NK-92 (cell line): Measurements from ENCODE around the gene SLC13A5.
"Not testable (repeated sequence)": the region's sequence is repeated elsewhere in the genome, so short reads cannot be mapped to it uniquely, and the experiment has no call there.

Experiments used
- DNase-seq: peaks from one replicate; lab custom pipeline; 2025; ENCODE audit not compliant: unreplicated experiment; lab: John Stamatoyannopoulos, UW

SLC13A5 gene

DNA sequence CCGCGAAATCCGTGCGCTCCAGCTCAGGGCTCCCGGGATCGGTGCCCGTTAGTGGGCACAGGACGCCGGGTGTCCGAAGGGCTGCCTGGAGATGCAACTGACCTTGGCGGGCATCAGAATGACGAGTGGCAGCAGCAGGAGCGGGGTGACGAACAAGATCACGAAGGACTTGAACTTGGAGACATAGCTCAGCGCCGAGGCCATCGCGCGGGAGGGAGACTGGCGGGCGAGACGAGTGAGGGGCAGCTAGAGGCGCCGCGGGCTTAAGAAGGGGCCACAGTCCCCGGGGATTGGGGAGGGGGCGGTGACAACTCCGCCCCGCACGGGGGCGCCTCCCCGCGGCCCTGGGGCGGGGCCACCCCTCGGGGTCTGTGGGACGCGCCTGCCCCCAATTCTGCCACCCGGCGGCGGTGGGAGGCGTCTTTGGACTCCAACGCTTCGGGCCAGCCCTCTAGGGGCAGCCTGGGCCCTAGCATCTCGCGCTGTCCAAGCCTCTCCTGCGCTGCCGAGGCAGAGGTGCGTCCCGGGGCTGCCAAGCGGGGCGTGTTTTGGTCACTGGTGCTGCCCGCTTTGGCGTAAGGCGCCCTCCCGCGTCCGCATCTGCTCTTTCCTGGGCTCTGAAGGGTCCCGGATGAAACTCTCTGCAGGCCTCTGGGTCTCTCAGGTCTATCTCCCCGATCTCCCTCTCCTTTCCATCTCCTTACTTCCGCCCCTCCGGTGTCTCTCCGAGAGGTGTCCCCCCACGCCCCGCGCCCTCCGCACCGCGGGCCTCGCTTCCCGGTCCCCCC is at the start of gene SLC13A5:
TSS of gene SLC13A5 (minus strand) at position 240 of the 788 bp plus-strand sequence. CDS start at position 204, 36 bp downstream.
- no peak for DNase-seq

DNA sequence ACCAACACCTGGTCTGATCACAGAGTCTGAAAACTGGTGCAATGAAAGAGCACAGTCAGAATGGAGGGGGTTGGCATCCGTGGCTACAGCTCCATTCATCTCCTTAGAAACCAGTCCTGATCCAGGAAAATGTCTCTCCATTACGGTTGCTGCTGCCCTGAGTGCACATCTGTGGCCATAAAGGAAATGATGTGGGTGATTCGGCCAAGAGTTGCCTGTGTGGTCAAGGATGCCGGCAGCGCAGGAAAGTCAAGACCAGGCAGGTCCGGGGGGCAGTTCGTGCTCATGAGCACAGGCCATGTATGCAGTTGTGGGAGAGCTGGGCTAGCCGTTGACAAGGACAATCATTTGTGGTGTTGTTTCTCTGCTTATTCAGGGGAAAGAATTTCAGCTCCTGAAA is 48.6 kb upstream of the SLC13A5 start:
- no peak for DNase-seq

DNA sequence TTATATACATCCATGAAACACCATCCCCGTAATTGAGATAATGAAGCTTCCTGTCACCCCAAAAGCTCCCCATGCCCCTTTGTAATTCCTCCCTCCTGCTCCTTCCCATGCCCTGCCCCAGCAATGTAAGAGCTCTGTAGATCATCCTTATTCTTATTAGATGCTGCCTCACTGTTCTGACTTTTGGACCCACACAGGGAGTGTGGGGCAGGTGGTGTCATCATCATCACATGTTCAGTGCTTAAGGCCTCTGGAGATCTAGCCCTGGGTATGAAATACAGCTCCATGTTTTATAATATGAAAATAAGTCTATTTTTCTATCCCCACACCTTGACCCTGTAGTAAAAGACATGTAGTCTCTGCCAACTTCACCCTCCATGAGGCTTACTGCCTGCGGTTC is 44.6 kb upstream of the SLC13A5 start:
- DNase-seq, result no peak

DNA sequence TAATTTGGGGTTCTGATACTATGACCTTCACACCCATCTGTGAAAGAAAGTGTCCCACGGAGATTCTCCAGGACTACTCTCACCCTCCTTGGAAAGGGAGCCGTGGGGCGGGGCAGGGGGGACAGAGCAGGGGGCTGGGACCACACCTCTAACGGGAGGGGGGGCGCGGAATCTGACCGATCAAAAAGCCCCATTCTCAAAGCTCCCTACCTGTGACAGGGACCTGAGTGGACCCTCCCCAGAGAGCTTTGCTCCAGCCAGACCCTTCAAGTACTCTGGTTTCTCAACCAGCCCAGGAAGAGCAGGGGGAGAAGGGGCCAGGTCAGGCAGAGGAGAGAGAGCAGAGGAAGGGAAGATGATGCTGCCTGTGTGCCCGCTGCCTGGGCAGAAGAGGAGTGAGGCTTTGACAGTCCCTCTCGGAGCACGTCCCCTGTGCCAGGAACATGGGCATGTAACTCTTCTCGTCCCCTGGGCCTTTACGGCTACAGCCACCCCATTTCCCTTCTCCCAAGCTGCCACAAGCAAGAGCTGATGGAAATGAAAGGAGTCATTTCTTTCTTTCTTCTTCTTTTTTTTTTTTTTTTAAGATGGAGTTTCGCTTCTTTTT is 43.4 kb upstream of the SLC13A5 start:
- DNase-seq, result no peak

DNA sequence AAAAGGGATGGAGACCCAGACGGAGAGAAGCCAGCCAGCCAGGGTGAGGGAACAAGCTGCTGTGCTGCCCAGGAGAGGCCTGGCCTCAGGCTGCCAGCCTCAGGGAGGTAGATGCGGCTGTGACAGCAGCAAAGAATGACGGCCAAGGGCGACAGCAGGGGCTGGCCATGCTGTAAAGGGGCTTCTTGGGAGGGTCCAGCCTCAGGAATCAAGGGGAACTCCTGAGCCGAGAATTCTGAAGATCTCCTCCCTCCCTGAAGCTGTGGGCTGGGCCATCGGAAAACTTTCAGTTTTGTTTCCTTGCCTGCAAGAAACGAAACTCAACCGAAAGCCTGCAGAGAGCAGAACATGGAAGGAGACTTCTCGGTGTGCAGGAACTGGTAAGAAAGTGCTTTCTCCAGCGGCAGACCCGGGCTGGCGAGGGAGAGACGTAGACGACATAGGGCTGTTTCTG is 42.6 kb upstream of the SLC13A5 start, which contains the start of gene XAF1:
TSS of gene XAF1 (plus strand) at position 316 of the 454 bp plus-strand sequence. CDS start at position 349, 33 bp downstream.
- no peak for DNase-seq

DNA sequence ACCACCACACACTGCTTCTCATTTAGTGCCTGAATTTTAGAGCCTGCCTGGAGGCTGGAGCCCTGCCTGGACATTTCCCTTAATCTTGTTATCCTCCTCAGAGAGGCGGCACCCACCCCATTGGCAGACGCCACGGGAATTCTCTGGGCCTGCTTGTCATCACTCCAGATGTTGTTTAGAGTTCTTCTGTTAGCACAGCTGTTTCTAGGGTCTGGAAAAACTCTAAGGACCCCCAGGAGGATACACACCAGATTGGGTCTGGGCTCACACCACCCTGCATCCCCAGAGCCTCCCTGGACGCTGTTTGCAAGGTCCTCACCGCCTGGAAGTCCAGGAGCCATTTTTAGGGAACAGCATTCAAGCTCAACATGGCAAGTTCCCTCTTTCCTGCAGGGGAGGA is 42.1 kb upstream of the SLC13A5 start:
- DNase-seq, result no peak

DNA sequence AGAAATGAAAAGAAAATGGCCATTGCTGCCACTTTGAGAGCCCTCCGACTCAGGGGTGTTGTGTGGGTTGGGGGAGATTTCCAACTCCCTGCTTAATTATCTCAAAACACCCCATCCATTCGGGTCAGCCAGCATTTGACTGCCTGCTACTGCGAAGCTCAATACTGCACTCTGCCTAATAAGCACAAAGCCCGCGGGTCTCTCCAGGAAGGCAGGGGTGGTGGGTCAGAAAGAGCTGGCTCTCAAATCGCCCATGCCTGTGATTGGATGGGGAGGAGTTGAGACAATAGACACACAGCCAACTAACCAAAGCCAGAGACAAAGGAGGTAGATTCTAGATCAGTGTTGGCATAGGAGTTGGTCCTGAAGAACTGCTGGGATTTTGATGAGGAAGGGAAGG is 40.4 kb upstream of the SLC13A5 start:
- no peak for DNase-seq

DNA sequence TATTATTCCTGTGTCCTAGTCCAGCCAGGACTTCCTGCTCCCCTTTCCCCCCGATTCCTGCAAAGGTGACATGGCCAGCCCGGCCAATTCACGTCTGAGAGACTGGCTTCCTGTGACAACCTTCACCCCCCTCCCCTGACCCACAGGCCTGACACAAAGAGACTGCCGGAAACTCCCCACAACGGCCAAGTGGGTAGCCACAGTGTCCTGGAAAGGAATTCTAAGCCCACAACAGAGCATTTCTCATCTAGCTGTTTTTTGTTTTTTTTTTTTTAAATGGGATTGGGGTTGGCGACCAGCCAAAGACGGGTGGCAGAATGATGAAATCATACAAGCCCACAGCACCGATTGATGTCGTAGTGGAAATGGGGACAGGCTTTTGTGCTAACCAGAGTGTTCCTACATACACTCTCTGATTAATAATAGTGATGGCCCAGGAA is 39.9 kb upstream of the SLC13A5 start:
- DNase-seq, result no peak

DNA sequence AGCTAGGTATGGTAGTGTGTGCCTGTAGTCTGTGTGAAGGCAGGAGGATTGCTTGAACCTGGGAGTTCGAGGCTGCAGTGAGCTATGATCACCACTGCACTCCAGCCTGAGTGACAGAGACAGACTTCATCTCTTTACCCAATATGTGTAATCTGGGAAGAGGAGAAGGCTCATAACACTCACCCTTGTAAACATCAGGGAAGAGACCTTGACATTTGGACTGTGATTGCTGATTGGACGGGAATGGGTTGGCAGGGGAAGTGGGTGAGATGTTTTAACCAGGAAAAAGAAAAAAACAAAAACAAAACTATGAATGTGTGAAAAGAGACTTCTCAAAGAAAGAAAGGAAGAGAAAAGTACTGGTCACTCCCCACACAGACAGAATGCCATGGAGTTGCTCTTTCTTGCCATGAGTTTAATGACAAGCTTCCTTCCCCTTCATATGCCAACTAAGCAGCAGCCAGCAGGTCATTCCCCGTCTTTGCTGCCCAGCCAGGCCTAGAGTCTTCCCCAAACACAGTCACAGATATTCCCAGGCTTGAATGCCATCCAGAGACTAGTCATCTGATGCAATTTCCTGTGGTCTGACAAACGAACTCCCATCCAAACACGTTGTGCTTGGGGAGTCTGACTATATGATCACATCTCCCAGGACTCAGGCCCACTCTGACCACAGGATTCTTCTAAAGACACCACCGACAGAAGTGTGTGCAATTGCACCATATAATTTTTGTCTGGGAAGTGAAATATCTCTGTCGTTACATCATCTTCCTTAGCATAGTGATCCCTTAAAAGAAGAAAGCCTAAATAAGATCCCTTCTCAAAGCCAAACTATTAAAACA is 39.1 kb upstream of the SLC13A5 start:
- DNase-seq, result no peak

DNA sequence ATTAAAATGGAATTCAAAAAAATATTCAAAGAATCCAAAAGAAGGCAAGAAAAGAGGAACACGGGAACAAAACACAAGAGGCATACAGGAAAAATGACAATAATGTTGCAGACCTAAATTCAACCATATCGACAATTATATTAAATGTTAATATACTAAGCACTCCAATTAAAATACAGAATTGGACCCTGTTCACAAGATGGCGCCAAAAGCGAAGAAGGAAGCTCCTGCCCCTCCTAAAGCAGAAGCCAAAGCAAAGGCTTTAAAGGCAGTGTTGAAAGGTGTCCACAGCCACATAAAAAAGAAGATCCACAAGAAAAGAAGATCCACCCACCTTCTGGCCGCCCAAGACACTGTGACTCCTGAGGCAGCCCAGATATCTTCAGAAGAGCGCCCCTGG is 36.4 kb upstream of the SLC13A5 start:
- no peak for DNase-seq

DNA sequence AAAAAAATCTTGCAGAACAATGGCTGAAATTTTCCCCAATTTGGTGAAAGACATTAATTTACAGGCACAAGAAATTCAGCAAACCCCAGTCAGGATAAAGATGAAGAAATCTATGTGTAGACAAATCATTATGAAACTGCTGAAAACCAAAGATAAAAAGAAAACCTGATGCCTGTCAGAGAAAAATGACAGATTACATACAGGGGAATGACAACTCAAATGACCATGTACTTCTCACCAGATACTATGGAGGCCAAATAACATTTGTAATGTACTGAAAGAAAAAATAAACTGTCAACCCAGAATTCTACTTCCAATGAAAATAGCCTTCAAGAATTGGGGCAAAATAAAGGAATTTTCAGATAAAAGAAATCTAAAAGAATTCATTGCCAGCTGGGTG is 35.4 kb upstream of the SLC13A5 start:
- DNase-seq, result no peak

DNA sequence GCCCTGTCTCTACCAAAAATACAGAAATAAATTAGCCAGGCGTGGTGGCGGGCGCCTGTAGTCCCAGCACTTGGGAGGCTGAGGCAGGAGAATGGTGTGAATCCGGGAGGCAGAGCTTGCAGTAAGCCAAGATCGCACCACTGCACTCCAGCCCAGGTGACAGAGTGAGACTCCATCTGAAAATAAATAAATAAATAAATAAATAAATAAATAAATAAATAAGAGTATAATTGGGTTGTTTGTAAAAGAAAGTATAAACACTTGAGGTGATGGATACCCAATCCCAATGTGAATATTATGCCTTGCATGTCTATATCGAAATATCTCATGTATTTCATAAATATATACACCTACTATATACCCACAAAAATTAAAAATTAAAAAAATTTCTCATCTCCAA is 33.5 kb upstream of the SLC13A5 start:
- DNase-seq, result not testable (repeated sequence)

DNA sequence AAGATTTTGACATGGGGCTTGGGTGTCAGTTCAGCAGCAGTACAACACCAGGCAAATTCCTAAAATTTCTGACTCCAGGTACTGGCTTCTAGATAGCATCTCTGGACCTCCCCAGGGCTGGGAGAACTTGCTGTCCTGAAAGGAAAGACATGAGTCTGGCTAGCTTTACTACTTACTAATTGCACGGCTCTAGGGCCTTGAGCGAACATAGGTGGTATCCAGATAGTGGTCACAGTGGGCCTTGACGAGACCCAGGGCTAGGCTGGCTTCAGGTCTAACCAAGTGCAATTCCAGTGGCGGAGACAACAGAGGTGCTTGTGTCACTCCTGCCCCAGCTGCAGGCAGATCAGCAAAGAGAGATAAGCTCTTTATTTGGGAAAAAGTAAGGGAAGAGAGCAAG is 16.4 kb upstream of the SLC13A5 start:
- no peak for DNase-seq

DNA sequence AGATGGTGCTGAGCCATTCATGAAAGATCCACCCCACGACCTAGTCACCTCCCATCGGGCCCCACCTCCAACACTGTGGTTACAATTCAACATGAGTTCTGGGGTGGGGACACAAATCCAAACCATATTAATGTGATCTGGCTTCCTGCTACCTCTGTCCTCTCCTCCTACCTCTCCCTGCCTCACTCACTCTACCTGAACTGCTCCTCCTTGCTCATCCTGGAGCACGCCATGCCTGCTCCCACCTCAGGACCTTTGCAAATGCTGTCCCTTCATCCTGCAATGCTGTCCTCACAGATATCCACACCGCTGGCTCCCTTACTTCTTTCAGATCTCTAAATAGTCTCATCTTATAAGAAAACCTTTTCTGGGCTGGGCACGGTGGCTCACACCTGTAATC is 10.8 kb upstream of the SLC13A5 start:
- no peak for DNase-seq

DNA sequence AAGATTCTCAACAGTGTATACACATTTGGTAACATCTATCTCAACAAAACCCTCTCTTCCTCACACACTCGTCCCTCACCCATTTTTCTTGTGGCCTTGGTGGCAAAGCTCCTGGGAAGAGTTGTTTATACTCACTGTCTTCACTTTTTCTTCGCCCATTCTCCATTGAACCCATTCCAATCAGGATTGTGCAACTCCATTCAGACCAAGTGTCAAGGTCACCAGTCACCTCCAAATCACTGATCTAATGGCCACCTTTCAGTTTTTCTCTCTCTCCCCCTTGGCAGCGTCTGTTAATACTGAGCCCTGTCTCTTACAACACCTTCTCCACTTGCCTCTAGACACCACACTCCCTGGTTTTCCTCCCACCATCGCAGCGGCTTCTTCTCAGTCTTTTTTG is 8.6 kb upstream of the SLC13A5 start:
- no peak for DNase-seq

DNA sequence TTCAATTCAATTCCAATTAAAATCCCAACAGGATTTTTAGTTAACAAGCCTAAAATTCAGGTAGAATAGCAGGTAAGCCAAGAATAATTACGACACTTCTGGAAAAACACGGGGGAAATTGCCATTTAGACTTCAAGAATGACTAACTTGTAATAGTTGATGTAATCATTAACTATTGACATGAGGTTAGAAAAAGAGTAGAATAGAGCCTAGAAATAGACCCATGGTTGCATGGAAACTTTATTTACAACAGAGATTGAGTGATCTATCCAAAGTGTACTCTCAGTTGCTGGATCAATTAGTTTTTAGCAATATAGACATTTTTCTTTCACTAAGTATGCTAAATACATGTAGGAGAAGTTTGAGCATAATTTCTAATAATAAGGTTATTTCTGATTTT is 3.6 kb upstream of the SLC13A5 start:
- no peak for DNase-seq

DNA sequence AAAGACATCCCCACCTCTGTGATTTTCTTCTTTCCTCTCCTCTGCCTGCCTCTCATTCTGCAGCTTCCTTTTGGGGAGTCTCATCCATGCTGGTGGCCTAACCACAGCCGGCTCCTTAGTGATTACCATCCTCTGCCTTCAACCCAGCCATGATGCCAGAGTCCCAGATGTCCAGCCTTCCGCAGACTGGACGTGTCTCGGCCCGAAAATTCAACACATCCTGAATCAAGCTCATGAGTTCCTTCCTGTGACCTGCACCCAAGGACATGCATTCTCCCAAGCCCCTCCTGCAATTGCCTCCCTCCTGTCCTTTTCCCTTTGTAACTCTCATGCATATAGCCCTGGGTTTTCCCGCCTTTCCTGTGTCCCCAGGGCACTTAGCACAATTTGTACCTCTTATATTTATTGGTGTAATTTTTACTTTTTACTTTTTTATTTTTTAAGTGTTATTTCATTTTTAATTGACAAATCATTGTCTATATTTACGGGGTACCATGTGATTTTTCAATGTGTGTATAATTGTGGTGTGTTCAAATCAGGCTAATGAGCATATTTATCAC is 1.2 kb upstream of the SLC13A5 start:
- DNase-seq, result no peak

DNA sequence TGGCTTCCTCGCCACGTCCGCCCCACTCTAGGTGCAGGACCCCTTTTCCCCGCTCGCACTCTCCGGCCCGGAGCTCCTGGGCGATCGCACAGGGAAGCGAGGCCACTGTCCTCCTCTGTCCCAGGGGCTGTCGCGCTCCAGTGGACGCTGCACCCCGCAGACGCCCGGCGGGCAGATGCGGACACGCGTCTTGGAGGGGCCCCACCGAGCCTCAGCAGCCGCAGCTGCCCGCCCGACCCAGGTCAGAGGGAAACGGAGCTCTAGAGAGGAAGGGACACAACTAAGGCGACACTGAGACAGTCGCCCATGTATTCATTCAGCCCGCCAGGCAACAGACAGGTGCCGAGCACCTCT is 726 bp upstream of the SLC13A5 start:
- DNase-seq, result no peak

DNA sequence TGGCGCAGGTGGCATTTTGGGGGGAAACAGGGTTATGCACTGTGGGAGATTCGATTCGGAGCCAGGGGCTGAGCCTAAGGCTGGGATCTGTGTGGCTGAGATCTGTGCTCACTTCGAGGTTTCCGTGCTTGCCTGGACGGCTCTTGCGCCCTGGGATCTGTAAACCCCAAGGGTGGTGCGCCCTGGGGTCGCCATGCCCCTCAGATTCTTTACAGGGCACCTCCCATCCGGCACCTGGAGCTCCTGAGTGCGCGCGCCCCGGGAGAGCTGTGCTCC is 377 bp downstream of the SLC13A5 start:
- DNase-seq, result no peak

DNA sequence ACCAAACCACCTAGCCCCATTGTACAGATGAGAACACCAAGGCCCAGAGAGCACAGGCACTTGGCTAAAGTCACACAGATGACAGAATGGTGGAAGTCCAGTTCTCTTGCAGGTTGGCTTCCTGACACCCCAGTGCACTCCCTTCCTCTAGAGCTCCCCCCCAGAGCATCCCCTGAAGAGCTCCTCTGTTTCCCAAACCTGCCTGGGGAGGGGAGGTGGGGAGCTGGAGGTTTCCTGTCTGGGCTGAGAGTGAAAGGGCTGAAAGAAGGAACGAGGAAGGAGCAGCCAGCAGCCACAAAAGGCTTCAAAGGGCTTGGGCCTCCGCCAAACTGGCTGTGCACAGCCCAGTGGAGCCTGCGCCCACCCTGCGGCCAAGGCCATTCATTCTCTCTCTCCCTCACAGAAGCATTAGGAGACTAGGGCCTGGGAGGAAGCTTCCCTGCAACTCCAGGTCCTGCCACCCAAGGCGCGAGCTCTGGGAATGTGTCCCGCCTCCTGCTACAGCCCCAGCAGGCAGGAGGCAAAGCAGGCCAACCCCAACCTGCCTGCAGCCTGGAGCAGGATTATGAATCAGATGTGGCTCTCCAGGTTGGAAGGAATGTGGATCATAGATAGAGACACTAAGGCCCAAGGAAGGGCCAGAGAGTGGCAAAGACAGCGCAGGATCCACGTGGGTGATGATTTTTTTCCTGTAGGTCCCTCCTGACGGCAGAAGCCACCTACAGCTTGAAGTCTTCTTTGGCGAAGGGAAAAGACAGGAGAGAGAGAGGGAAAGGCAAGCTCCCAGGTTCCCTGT is 913 bp downstream of the SLC13A5 start:
- DNase-seq, result no peak

DNA sequence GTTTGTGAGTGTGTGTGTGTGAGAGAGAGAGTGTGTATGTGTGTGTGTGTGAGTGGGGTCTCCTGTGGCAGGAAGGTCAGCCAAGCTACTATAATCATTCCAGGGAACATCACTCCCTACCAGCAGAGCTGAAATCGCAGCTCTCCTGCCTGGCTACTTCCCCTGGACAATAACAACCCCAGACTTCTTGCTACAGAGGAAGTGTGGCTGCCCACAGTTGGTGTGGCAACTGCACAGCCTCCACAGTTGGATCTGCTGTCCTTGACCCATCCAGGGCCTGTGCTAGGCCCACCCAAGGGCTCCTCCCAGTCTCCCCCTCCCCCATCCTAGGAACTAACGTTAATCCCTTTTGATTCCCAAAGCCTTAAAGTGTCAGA is 1.5 kb downstream of the SLC13A5 start:
- no peak for DNase-seq
